Activated CD4-positive, alpha-beta memory T cell treated with anti-CD3 and anti-CD28 coated beads for 36 hours (primary cell): ENCODE data around the gene PNRC2. TPM values are rescaled to one million over a fixed set of nuclear protein-coding genes. Genes with fewer than 3 reads are reported as not detected.
"Not testable (repeated sequence)": the region's sequence is repeated elsewhere in the genome, so short reads cannot be mapped to it uniquely, and the experiment has no call there.

Experiments
- CTCF ChIA-PET: fragments of 350-600 bp; sonication (Branson Sonifier 250); formaldehyde crosslinking; loops from one replicate; lab custom pipeline; 2021; ENCODE audit warnings: antibody characterized with exemption, inconsistent platforms; lab: Charles Lee
- POLR2A ChIA-PET: fragments of 350-600 bp; sonication (Branson Sonifier 250); formaldehyde crosslinking; loops from one replicate; lab custom pipeline; 2021; ENCODE audit warnings: antibody characterized with exemption; lab: Charles Lee
- DNase-seq: peaks from one replicate; pipeline ENCODE4 v3.0.0-alpha.2; 2020
- H3K27ac Mint-ChIP-seq: one replicate; pipeline ENCODE4 v1.8.0; 2021; ENCODE audit warnings: mixed read lengths
- H3K27me3 Mint-ChIP-seq: one replicate; pipeline ENCODE4 v1.8.0; 2021; ENCODE audit warnings: mixed read lengths
- H3K36me3 Mint-ChIP-seq: one replicate; pipeline ENCODE4 v1.8.0; 2021; ENCODE audit warnings: mixed read lengths
- H3K4me1 Mint-ChIP-seq: one replicate; pipeline ENCODE4 v1.8.0; 2021; ENCODE audit warnings: low read depth, mixed read lengths
- H3K4me3 Mint-ChIP-seq: one replicate; pipeline ENCODE4 v1.8.0; 2021; ENCODE audit warnings: mild to moderate bottlenecking, mixed read lengths
- H3K9me3 Mint-ChIP-seq: one replicate; pipeline ENCODE4 v1.8.0; 2021; ENCODE audit warnings: mixed read lengths
- intact Hi-C: fragments of 100-400 bp; cut with micrococcal nuclease; formaldehyde crosslinking; loops from one replicate; pipeline ENCODE4 v1.15.1; 2023
- total RNA-seq, 2 experiments: library from RNA; stranded (reverse); gene quantifications; one replicate each; pipeline ENCODE4 v1.2.3, GENCODE V29; 2021

Gene PNRC2
- total RNA-seq, 2 experiments from 2014 or later, result 116 to 120 TPM

- Mint-ChIP-seq H3K9me3 (no peaks in the 10 kb centered on the region), H3K4me3 (no peak overlapping the region), H3K27me3 (peaks cover 2% of the 10 kb centered on the region), H3K27ac (no peak overlapping the region), H3K4me1 (peaks cover 10% of the 10 kb centered on the region), H3K36me3 (no peaks in the 10 kb centered on the region)
- intact Hi-C loops, result no loop called here
- DNase-seq, result peak; percentile 20
- ChIA-PET CTCF (no interaction called here), POLR2A (no interaction called here)
Measured at GRCh38 chr1:23995431-23995837, 35.8 kb downstream of the PNRC2 start.

GRCh38 chr1:23996700-23997229 lies 37.1 kb downstream of the PNRC2 start:
- peaks cover 10% of the 10 kb centered on the region for H3K4me1 Mint-ChIP-seq
- intact Hi-C loops, result no loop called here
- H3K27me3 Mint-ChIP-seq, result peaks cover 3% of the 10 kb centered on the region
- ChIA-PET CTCF (interaction anchor here (0.7 kb wide), 1 partner anchor 54 kb away, joined by 3 read pairs; no protein-coding TSS in a partner anchor), POLR2A (no interaction called here)
- no peak for DNase-seq
- no peak overlapping the region for H3K27ac Mint-ChIP-seq
- H3K4me3 Mint-ChIP-seq, result no peak overlapping the region
- no peaks in the 10 kb centered on the region for H3K36me3 Mint-ChIP-seq
- H3K9me3 Mint-ChIP-seq, result no peaks in the 10 kb centered on the region

GRCh38 chr1:23997812-23998211 lies 38.2 kb downstream of the PNRC2 start:
- H3K9me3 Mint-ChIP-seq, result no peaks in the 10 kb centered on the region
- CTCF ChIA-PET, result no interaction called here
- DNase-seq, result no peak
- intact Hi-C loops, result no loop called here
- H3K36me3 Mint-ChIP-seq, result no peaks in the 10 kb centered on the region
- no peak overlapping the region for H3K27ac Mint-ChIP-seq
- peaks cover 4% of the 10 kb centered on the region for H3K27me3 Mint-ChIP-seq
- H3K4me3 Mint-ChIP-seq, result no peak overlapping the region
- peaks cover 10% of the 10 kb centered on the region for H3K4me1 Mint-ChIP-seq
- POLR2A ChIA-PET, result no interaction called here

- Mint-ChIP-seq H3K36me3 (no peaks in the 10 kb centered on the region), H3K9me3 (no peaks in the 10 kb centered on the region), H3K27ac (no peak overlapping the region), H3K4me1 (peaks cover 10% of the 10 kb centered on the region), H3K27me3 (peaks cover 7% of the 10 kb centered on the region), H3K4me3 (no peak overlapping the region)
- intact Hi-C loops, result no loop called here
- ChIA-PET CTCF (no interaction called here), POLR2A (no interaction called here)
- no peak for DNase-seq
Measured at GRCh38 chr1:23999156-23999671, 39.6 kb downstream of the PNRC2 start.

GRCh38 chr1:24002695-24003094 lies 43.1 kb downstream of the PNRC2 start:
- ChIA-PET POLR2A (no interaction called here), CTCF (interaction anchor here (1.1 kb wide), 1 partner anchor 25 kb away, joined by 3 read pairs; no protein-coding TSS in a partner anchor)
- Mint-ChIP-seq H3K9me3 (no peaks in the 10 kb centered on the region), H3K4me1 (peaks cover 5% of the 10 kb centered on the region), H3K27me3 (peaks cover 13% of the 10 kb centered on the region), H3K36me3 (no peaks in the 10 kb centered on the region), H3K27ac (no peak overlapping the region), H3K4me3 (no peak overlapping the region)
- intact Hi-C loops, result no loop called here
- no peak for DNase-seq

GRCh38 chr1:24003331-24003972 lies 43.8 kb downstream of the PNRC2 start:
- H3K4me1 Mint-ChIP-seq, result peaks cover 5% of the 10 kb centered on the region
- DNase-seq, result no peak
- no peak overlapping the region for H3K4me3 Mint-ChIP-seq
- ChIA-PET POLR2A (interaction anchor here (0.6 kb wide), 1 partner anchor 773 kb away, joined by 4 read pairs; no protein-coding TSS in a partner anchor), CTCF (interaction anchor here (0.7 to 1.1 kb wide), 3 partner anchors 54 to 147 kb away, joined by 3 read pairs; no protein-coding TSS in a partner anchor)
- no peak overlapping the region for H3K27ac Mint-ChIP-seq
- H3K9me3 Mint-ChIP-seq, result no peaks in the 10 kb centered on the region
- no peaks in the 10 kb centered on the region for H3K36me3 Mint-ChIP-seq
- intact Hi-C loops, result no loop called here
- peaks cover 13% of the 10 kb centered on the region for H3K27me3 Mint-ChIP-seq

- DNase-seq, result no peak
- ChIA-PET CTCF (interaction anchor here (0.7 to 1.1 kb wide), 2 partner anchors 55 to 146 kb away, joined by 3 read pairs; no protein-coding TSS in a partner anchor), POLR2A (no interaction called here)
- peaks cover under 1% of the 10 kb centered on the region for H3K4me1 Mint-ChIP-seq
- no peaks in the 10 kb centered on the region for H3K36me3 Mint-ChIP-seq
- no peak overlapping the region for H3K27ac Mint-ChIP-seq
- H3K27me3 Mint-ChIP-seq, result peaks cover 13% of the 10 kb centered on the region
- no peak overlapping the region for H3K4me3 Mint-ChIP-seq
- H3K9me3 Mint-ChIP-seq, result no peaks in the 10 kb centered on the region
- intact Hi-C loops, result no loop called here
Measured at GRCh38 chr1:24004132-24004531, 44.5 kb downstream of the PNRC2 start.

GRCh38 chr1:24005163-24005562 lies 45.5 kb downstream of the PNRC2 start:
- H3K27me3 Mint-ChIP-seq, result peaks cover 13% of the 10 kb centered on the region
- no peak overlapping the region for H3K27ac Mint-ChIP-seq
- POLR2A ChIA-PET, result no interaction called here
- no peaks in the 10 kb centered on the region for H3K4me1 Mint-ChIP-seq
- H3K9me3 Mint-ChIP-seq, result no peaks in the 10 kb centered on the region
- DNase-seq, result no peak
- CTCF ChIA-PET, result no interaction called here
- H3K36me3 Mint-ChIP-seq, result no peaks in the 10 kb centered on the region
- no peak overlapping the region for H3K4me3 Mint-ChIP-seq
- intact Hi-C loops, result no loop called here

- Mint-ChIP-seq H3K36me3 (no peaks in the 10 kb centered on the region), H3K27ac (no peak overlapping the region), H3K27me3 (peaks cover 11% of the 10 kb centered on the region), H3K4me3 (no peak overlapping the region), H3K9me3 (no peaks in the 10 kb centered on the region), H3K4me1 (no peaks in the 10 kb centered on the region)
- ChIA-PET POLR2A (no interaction called here), CTCF (no interaction called here)
- no peak for DNase-seq
- intact Hi-C loops, result no loop called here
Measured at GRCh38 chr1:24007079-24007478, 47.5 kb downstream of the PNRC2 start.

GRCh38 chr1:24008574-24009184 lies 49.1 kb downstream of the PNRC2 start:
- H3K27me3 Mint-ChIP-seq, result peaks cover 11% of the 10 kb centered on the region
- H3K36me3 Mint-ChIP-seq, POLR2A ChIA-PET, H3K4me1 Mint-ChIP-seq, H3K9me3 Mint-ChIP-seq, H3K4me3 Mint-ChIP-seq, intact Hi-C loops, DNase-seq, H3K27ac Mint-ChIP-seq: not testable (repeated sequence)
- CTCF ChIA-PET, result interaction anchor here (0.9 kb wide), 1 partner anchor 190 kb away, joined by 3 read pairs; no protein-coding TSS in a partner anchor

GRCh38 chr1:24009406-24009805 lies 49.8 kb downstream of the PNRC2 start:
- H3K4me3 Mint-ChIP-seq, result no peak overlapping the region

GRCh38 chr1:24010650-24011049 lies 51.0 kb downstream of the PNRC2 start:
- no peak overlapping the region for H3K27ac Mint-ChIP-seq
- CTCF ChIA-PET, result no interaction called here

More at GRCh38 chr1:24009406-24009805, 49.8 kb downstream of the PNRC2 start:
- no peak for DNase-seq
- no peaks in the 10 kb centered on the region for H3K36me3 Mint-ChIP-seq
- no peaks in the 10 kb centered on the region for H3K9me3 Mint-ChIP-seq
- POLR2A ChIA-PET, result no interaction called here
- H3K27ac Mint-ChIP-seq, result no peak overlapping the region
- CTCF ChIA-PET, result interaction anchor here (0.9 kb wide), 1 partner anchor 190 kb away, joined by 3 read pairs; no protein-coding TSS in a partner anchor
- H3K27me3 Mint-ChIP-seq, result peaks cover 8% of the 10 kb centered on the region
- intact Hi-C loops, result no loop called here
- H3K4me1 Mint-ChIP-seq, result no peaks in the 10 kb centered on the region

More at GRCh38 chr1:24010650-24011049, 51.0 kb downstream of the PNRC2 start:
- Mint-ChIP-seq H3K4me1 (no peaks in the 10 kb centered on the region), H3K36me3 (no peaks in the 10 kb centered on the region), H3K27me3 (peaks cover 9% of the 10 kb centered on the region), H3K4me3 (no peak overlapping the region), H3K9me3 (no peaks in the 10 kb centered on the region)
- intact Hi-C loops, result no loop called here
- no peak for DNase-seq
- POLR2A ChIA-PET, result no interaction called here
